Effector memory CD8-positive, alpha-beta T cell (primary cell): ENCODE results near the gene PTPRM.
A peak's percentile ranks its signal among the peaks of the same experiment; 100 is the strongest.

Experiments
- ATAC-seq: fragments of 150-1000 bp; cut with Tn5 transposase; replicated peaks from 2 replicates; pipeline ENCODE4 v1.10.0; 2021; ENCODE audit warnings: mild to moderate bottlenecking, moderate library complexity
- DNase-seq, 3 experiments: peaks; one replicate each; pipeline ENCODE4 v3.0.0; 2021
- H3K27ac Mint-ChIP-seq, 2 donors: one replicate each; pipeline ENCODE4 v1.8.0; 2022; ENCODE audit warnings: mild to moderate bottlenecking in 2 of 2, mixed read lengths in 2 of 2, moderate library complexity in 2 of 2
- H3K27me3 Mint-ChIP-seq, 2 donors: one replicate each; pipeline ENCODE4 v1.8.0; 2022; ENCODE audit warnings: mixed read lengths in 2 of 2
- H3K36me3 Mint-ChIP-seq: one replicate; pipeline ENCODE4 v1.8.0; 2022; ENCODE audit warnings: mild to moderate bottlenecking, moderate library complexity, mixed read lengths; ENCODE audit not compliant: insufficient read depth
- H3K4me1 Mint-ChIP-seq, 2 donors: one replicate each; pipeline ENCODE4 v1.8.0; 2022; ENCODE audit warnings: low read depth in 2 of 2, mixed read lengths in 2 of 2
- H3K4me3 Mint-ChIP-seq, 2 donors: one replicate each; pipeline ENCODE4 v1.8.0; 2022; ENCODE audit warnings: mild to moderate bottlenecking in 2 of 2, mixed read lengths in 2 of 2, moderate library complexity in 2 of 2
- H3K9me3 Mint-ChIP-seq, 2 donors: one replicate each; pipeline ENCODE4 v1.8.0; 2022; ENCODE audit warnings: mixed read lengths in 2 of 2

The PTPRM gene

DNA sequence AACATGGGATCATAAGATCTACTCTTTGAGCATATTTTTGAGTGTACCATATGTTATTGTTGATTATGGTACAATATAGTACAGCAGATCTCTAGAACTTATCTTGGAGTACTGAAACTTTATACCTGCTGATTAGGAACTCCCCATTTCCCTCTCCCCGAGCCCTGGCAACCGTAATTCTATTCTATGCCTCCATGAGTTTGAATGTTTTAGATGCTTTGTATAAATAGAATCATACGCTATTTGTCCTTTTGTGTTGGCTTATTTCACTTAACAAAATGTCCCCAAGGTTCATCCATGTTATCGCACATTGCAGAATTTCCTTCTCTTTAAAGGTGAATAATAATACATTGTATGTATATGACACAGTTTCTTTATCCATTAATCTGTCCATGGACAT lies 117.2 kb downstream of the PTPRM start:
- no peaks in the 10 kb centered on the region for H3K27me3 Mint-ChIP-seq
- no peak for ATAC-seq
- no peak overlapping the region for H3K4me3 Mint-ChIP-seq
- H3K4me1 Mint-ChIP-seq = no peaks in the 10 kb centered on the region
- DNase-seq = no peak
- no peak overlapping the region for H3K27ac Mint-ChIP-seq
- no peaks in the 10 kb centered on the region for H3K9me3 Mint-ChIP-seq
- H3K36me3 Mint-ChIP-seq = no peaks in the 10 kb centered on the region

DNA sequence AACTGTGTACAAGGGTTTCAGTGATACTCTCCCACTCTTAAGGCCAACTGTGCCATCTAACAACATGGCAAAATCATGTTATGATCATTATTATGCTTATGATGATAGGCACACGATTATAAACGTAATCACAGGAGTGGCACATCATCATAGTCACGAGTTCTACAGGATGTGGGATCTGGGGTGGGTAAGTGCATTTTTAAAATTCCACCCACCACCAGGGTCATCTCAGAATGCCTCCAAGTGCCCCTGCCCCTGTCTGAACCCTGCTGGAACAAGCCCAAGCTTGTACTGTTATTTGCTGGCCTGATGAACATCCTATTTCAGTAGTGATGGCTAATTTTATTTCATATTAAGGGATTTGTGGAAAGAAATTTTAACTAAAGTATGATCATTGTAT lies 117.8 kb downstream of the PTPRM start:
- no peak for ATAC-seq
- DNase-seq = no peak
- Mint-ChIP-seq H3K9me3 (no peaks in the 10 kb centered on the region), H3K27ac (no peak overlapping the region), H3K27me3 (no peaks in the 10 kb centered on the region), H3K4me3 (no peak overlapping the region), H3K36me3 (no peaks in the 10 kb centered on the region), H3K4me1 (no peaks in the 10 kb centered on the region)

DNA sequence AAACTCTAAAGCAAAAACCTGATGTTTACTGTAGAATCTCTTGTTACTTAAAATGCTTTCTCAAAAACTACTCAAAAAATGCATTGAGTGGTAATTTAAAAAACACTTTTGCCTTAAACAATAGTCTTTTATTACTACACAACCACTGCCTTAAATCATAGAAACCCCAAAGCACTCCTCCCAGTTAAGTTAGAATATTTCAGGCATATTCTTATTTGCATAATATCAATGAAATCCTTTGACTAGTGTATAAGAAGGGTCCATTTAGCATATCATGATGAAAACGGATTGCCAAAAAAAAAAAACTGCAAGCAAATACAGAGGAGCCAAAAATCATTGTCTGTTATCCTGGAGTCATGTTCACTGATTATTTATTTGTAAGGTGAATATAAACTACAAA lies 119.2 kb downstream of the PTPRM start:
- no peaks in the 10 kb centered on the region for H3K27me3 Mint-ChIP-seq
- DNase-seq (no peak), ATAC-seq (no peak)
- no peaks in the 10 kb centered on the region for H3K36me3 Mint-ChIP-seq
- H3K4me3 Mint-ChIP-seq = no peak overlapping the region
- H3K9me3 Mint-ChIP-seq = no peaks in the 10 kb centered on the region
- H3K27ac Mint-ChIP-seq = no peak overlapping the region
- H3K4me1 Mint-ChIP-seq = no peaks in the 10 kb centered on the region

DNA sequence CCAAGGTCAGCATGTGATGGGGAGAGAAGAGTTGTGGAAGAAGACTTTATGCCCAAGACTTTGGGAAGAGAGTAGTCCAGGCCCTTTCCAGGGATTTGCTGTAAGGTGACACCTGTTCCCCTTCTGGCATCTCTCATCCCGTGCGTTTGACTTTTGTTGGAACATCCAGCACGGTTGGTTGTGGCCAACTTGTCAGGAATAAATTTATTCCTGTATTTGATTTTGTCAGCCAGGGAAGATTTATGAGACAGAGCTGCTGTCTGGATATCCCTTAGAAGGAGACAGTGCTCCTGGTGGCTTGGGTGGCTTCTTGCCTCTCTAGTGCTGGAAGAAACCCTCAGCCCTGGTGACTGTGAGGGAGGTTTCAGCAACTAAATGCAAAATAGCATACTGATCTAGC lies 121.5 kb downstream of the PTPRM start:
- peaks cover 0 to 2% of the 10 kb centered on the region in 2 donors for H3K9me3 Mint-ChIP-seq
- no peaks in the 10 kb centered on the region for H3K27me3 Mint-ChIP-seq
- ATAC-seq (no peak), DNase-seq (no peak)
- H3K4me3 Mint-ChIP-seq = no peak overlapping the region
- H3K36me3 Mint-ChIP-seq = no peaks in the 10 kb centered on the region
- H3K4me1 Mint-ChIP-seq = no peaks in the 10 kb centered on the region
- no peak overlapping the region for H3K27ac Mint-ChIP-seq

DNA sequence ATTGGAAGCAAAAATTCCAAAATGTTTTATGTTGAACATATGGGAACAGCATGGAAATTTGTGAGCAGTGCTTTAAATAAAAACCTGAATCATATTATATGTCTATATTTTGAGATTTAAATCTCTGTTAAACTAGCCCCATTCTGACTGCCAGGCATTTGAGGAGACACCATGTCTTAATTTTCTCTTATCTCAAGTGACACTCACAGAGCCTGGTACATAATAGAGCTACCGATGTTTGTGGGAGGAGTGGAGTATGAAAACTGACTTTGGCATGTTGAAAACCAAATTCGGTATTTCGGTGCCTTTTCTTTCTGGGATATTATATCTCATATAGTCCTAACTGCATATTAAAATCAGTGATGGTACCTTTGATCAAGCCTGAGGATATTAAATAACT lies 124.1 kb downstream of the PTPRM start:
- Mint-ChIP-seq H3K36me3 (no peaks in the 10 kb centered on the region), H3K4me3 (no peak overlapping the region), H3K27ac (no peak overlapping the region), H3K9me3 (peaks cover 0 to 2% of the 10 kb centered on the region in 2 donors), H3K27me3 (no peaks in the 10 kb centered on the region), H3K4me1 (no peaks in the 10 kb centered on the region)
- no peak for ATAC-seq
- no peak for DNase-seq

GRCh38 chr18:7696780-7697179 lies 129.7 kb downstream of the PTPRM start:
- ATAC-seq = no peak
- Mint-ChIP-seq H3K4me3 (no peak overlapping the region), H3K9me3 (peaks cover 0 to 2% of the 10 kb centered on the region in 2 donors), H3K36me3 (no peaks in the 10 kb centered on the region), H3K27ac (no peak overlapping the region), H3K27me3 (no peaks in the 10 kb centered on the region), H3K4me1 (no peaks in the 10 kb centered on the region)
- no peak for DNase-seq

GRCh38 chr18:7697306-7697705 lies 130.2 kb downstream of the PTPRM start:
- no peak for ATAC-seq
- H3K36me3 Mint-ChIP-seq = no peaks in the 10 kb centered on the region
- no peak for DNase-seq
- H3K4me3 Mint-ChIP-seq = no peak overlapping the region
- H3K4me1 Mint-ChIP-seq = no peaks in the 10 kb centered on the region
- H3K27ac Mint-ChIP-seq = no peak overlapping the region
- peaks cover 0 to 2% of the 10 kb centered on the region in 2 donors for H3K9me3 Mint-ChIP-seq
- H3K27me3 Mint-ChIP-seq = no peaks in the 10 kb centered on the region

- Mint-ChIP-seq H3K9me3 (peaks cover 9 to 14% of the 10 kb centered on the region in 2 donors), H3K27ac (no peak overlapping the region), H3K36me3 (no peaks in the 10 kb centered on the region), H3K4me1 (no peaks in the 10 kb centered on the region), H3K4me3 (no peak overlapping the region), H3K27me3 (peaks cover 0 to 24% of the 10 kb centered on the region in 2 donors)
- no peak for ATAC-seq
- no peak for DNase-seq
Measured at GRCh38 chr18:7711495-7711894, 144.4 kb downstream of the PTPRM start.

- Mint-ChIP-seq H3K4me1 (no peaks in the 10 kb centered on the region), H3K9me3 (no peaks in the 10 kb centered on the region), H3K36me3 (no peaks in the 10 kb centered on the region), H3K27ac (no peak overlapping the region), H3K27me3 (no peaks in the 10 kb centered on the region), H3K4me3 (no peak overlapping the region)
- ATAC-seq (no peak), DNase-seq (no peak)
Measured at GRCh38 chr18:7720395-7720794, 153.3 kb downstream of the PTPRM start.

DNA sequence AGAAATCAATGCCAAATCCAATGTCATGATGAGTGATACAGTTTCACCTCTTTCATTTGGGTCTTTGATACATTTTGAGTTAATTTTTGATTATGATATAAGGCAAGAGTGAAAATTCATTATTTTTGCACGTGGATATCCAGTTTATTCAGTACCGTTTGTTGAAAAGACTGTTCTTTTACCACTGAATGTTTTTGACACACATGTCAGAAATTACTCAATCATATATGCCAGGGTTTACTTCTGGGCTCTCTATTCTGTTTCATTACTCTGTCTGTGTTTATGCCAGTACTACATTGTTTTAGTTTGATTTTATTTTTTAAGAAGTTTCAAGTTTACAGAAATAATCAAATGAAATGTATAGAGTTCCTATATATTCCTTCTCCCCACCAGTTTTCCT lies 154.4 kb downstream of the PTPRM start:
- H3K4me3 Mint-ChIP-seq = no peak overlapping the region
- no peak for ATAC-seq
- no peaks in the 10 kb centered on the region for H3K4me1 Mint-ChIP-seq

GRCh38 chr18:7722955-7723354 lies 155.8 kb downstream of the PTPRM start:
- Mint-ChIP-seq H3K4me3 (no peak overlapping the region), H3K27ac (no peak overlapping the region), H3K4me1 (no peaks in the 10 kb centered on the region), H3K27me3 (no peaks in the 10 kb centered on the region), H3K36me3 (no peaks in the 10 kb centered on the region), H3K9me3 (no peaks in the 10 kb centered on the region)
- ATAC-seq (no peak), DNase-seq (no peak)

More for the DNA sequence above, 154.4 kb downstream of the PTPRM start:
- no peaks in the 10 kb centered on the region for H3K27me3 Mint-ChIP-seq
- no peak overlapping the region for H3K27ac Mint-ChIP-seq
- H3K36me3 Mint-ChIP-seq = no peaks in the 10 kb centered on the region
- H3K9me3 Mint-ChIP-seq = no peaks in the 10 kb centered on the region
- DNase-seq = no peak

DNA sequence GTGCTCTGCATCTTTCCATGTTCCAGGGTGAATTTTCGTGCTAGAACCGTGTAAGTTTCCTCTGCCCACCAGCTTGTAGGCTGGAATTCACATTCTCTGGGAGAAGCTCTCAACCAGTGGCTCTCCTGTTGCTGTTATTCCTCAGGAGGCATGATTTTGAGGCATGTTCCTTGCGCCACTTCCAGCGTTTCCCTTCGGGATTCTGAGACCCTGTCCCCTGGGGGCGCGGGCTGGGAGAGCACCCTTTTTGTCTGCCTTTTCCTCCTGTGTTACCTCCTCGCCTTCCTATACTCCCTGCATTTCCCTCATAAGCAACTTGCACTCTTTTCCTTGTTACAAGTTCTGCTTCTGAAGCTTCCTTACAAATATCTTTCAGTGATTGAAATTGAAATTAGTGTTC lies 156.4 kb downstream of the PTPRM start:
- Mint-ChIP-seq H3K4me1 (no peaks in the 10 kb centered on the region), H3K27me3 (no peaks in the 10 kb centered on the region)

GRCh38 chr18:7725473-7725872 lies 158.4 kb downstream of the PTPRM start:
- no peaks in the 10 kb centered on the region for H3K27me3 Mint-ChIP-seq
- H3K36me3 Mint-ChIP-seq = no peaks in the 10 kb centered on the region
- H3K4me3 Mint-ChIP-seq = no peak overlapping the region
- H3K9me3 Mint-ChIP-seq = no peaks in the 10 kb centered on the region
- H3K27ac Mint-ChIP-seq = peak overlapping the region in 1 of 2 donors; percentile 62
- no peak for DNase-seq
- H3K4me1 Mint-ChIP-seq = no peaks in the 10 kb centered on the region
- ATAC-seq = no peak

More for the DNA sequence above, 156.4 kb downstream of the PTPRM start:
- Mint-ChIP-seq H3K4me3 (no peak overlapping the region), H3K27ac (no peak overlapping the region), H3K9me3 (no peaks in the 10 kb centered on the region), H3K36me3 (no peaks in the 10 kb centered on the region)
- ATAC-seq (no peak), DNase-seq (no peak)

GRCh38 chr18:7725897-7726296 lies 158.8 kb downstream of the PTPRM start:
- H3K27ac Mint-ChIP-seq = peak overlapping the region in 1 of 2 donors; percentile 62
- no peaks in the 10 kb centered on the region for H3K4me1 Mint-ChIP-seq
- no peak overlapping the region for H3K4me3 Mint-ChIP-seq
- no peaks in the 10 kb centered on the region for H3K36me3 Mint-ChIP-seq
- ATAC-seq = no peak
- H3K9me3 Mint-ChIP-seq = no peaks in the 10 kb centered on the region
- DNase-seq = no peak
- no peaks in the 10 kb centered on the region for H3K27me3 Mint-ChIP-seq

DNA sequence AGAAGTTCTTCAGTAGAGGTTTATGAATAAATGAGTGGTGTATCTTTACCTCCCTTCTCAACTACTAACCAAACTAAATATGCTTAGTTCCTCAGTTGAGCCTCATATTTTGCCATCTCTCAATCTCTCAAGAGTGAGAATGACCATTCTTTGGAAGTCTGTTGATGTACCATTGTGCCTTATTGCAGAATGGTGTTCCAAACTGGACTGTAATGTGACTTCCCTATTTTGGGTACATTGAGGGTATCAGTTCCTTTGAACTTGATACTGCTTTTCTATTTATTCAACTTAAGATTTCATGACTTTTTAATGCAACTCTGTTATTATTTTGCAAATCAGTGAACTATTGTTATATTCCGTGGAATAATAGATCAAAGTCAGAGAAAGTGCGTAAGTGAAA lies 159.4 kb downstream of the PTPRM start:
- Mint-ChIP-seq H3K36me3 (no peaks in the 10 kb centered on the region), H3K27ac (no peak overlapping the region), H3K4me1 (no peaks in the 10 kb centered on the region), H3K27me3 (no peaks in the 10 kb centered on the region), H3K9me3 (no peaks in the 10 kb centered on the region), H3K4me3 (no peak overlapping the region)
- ATAC-seq (no peak), DNase-seq (no peak)
